NCI-H524 (cell line): Measurements from ENCODE around the gene LBHD2.
"Not testable (repeated sequence)": the region's sequence is repeated elsewhere in the genome, so short reads cannot be mapped to it uniquely, and the experiment has no call there.

ENCODE experiments used
- DNase-seq, 2 experiments: peaks; one replicate each; lab custom pipeline; 2025; lab: John Stamatoyannopoulos, UW

The LBHD2 gene

GRCh38 chr14:103104654-103105452 is 20.8 kb downstream of the LBHD2 start:
- peak; percentile 44 to 74 for DNase-seq

DNA sequence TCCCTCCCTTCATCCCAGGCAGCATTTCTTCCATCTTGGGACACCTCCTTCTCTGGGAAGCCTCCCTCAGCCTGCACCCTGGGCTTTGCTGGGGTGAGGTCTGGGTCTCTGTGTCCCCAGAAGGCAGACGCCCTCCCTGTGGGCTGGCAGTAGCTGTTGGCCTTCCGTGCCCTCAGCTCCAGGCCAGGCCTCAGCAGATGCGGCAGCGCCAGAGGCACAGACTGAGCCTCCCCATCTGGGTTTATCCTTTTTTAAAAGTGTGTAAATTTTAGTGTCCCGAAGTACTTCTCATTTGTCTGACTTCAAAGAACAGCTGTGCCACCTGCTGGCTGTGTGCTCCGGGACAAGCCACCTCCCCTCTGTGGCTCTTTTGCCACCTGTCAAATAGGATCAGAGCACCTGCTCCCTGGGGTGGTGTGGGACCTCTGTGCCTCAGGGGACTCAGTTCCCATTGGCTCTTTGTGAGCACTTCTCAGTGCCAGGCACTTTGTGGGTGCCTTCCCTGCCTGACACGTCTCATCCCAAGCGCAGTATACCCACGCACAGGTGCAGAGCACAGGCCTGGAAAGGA is 21.7 kb downstream of the LBHD2 start:
- DNase-seq, result peak; percentile 96 to 98

GRCh38 chr14:103107455-103107854 is 23.4 kb downstream of the LBHD2 start:
- no peak for DNase-seq

DNA sequence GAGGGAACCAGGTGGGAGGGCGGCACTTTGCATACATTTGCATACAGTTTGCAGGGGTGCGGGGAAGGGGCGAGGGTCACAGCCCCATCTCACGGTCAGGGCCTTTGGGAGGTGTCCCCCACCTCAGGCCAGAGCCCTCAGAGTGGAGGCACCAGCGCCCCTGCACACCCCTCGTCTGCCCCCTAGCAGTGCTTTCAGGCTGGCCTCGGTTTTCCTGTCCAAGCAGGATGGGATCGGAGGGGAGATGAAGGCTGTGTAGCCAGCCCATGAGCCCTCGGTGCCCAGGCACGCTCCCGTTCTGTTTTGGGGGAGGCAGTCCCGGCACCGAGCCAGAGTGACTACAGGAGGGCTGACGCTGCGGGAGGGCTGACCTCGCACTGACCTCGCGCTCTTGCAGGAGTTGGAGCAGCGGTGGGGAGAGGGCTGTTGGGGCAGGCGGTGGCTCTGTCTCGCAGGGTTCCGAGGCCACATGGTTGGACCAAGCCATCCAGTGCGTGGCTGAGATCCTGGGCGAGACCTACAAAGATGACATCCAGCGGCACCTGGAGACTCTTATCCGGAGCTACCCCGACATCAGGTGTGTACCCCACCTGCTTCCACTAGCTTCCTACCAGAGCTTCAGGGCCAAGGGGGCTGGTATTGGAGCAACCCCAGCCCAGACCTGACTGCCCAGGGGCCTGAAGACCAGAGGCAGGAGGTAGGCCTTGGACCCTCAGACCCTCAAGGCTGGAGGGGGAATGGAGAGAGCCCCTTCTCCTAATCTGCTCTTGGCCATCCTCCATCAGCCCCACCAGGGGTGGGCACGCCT is 24.1 kb downstream of the LBHD2 start:
- DNase-seq, result no peak

- DNase-seq, result peak; percentile 72 to 84
Observed at GRCh38 chr14:103108749-103109207, 24.8 kb downstream of the LBHD2 start.

- DNase-seq, result peak; percentile 66 to 76
Observed at GRCh38 chr14:103109535-103110441, 25.8 kb downstream of the LBHD2 start.

GRCh38 chr14:103110681-103111231 is 26.7 kb downstream of the LBHD2 start:
- DNase-seq, result peak; percentile 54 to 84

DNA sequence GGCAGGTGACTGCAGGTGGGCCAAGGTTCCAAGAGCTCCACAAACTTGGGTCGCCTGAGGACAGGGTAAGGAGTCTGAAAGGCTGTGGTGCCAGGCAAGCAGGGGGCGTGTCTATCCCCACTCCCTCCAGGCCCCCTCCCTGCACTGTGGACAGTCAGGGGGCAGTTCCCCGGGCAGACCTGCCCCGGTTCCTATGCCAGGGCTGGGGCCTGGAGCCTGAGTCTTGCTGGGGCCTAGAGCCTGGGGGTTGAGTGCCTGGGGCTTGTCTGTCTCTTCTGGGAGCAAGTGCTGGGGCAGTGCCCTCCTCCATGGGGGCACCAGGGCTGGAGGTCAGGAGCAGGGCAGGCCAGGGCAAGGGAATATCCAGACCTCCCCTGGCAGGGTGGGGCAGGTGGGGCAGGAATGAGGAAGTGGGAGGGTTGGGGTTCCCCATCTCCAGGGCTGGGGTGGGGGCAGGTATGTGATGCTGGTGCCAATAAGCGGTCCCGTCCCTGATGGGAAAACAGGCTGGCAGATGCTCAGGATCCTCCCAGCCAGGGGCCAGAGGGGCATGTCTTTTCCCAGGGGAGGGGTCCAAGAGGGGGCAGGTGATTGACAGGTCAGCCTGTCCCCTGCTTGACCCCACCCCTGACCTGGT is 27.3 kb downstream of the LBHD2 start:
- peak in 1 of 2 experiments; percentile 37 for DNase-seq

DNA sequence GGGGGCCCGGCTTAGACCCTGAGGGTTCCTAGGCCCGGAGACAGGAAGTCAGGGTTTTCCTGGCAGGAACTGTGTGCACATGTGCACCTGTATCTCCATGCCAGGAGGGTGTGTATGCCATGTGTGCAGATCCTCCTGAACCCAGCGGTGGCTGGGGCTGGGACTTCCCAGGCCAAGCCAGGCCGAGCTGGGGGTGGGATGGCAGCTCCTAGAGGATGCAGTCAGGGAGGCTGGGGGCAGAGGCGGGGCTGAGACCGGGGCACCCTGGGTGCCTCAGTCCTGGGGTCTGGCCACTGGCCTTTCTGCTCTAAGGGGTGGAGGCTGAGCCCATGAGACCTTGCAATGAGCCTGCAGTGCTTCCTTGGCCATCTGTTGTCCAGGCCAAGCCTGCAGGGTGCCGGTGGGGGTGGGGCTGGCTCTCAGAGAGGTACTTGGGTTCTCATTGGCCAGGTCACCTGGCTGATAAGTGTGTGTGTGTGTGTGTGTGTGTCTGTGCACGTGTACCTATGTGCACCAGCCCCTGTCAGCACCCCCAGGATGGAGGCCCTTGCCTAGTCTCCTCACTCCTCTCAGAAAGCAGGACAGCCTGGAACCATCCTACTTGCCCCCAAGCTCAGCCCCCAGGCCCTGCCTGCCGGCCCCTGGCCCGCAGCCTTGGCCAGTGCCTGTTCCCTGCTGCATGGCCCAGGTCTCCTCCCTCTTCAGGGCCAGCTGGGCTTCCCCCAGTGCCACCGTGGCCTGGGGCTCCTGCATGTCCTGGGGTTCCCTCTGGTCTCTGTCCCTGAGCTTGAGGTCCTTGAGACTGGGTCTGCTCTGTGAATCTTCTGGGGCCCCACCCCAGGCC is 28.6 kb downstream of the LBHD2 start:
- peak; percentile 65 to 88 for DNase-seq

DNA sequence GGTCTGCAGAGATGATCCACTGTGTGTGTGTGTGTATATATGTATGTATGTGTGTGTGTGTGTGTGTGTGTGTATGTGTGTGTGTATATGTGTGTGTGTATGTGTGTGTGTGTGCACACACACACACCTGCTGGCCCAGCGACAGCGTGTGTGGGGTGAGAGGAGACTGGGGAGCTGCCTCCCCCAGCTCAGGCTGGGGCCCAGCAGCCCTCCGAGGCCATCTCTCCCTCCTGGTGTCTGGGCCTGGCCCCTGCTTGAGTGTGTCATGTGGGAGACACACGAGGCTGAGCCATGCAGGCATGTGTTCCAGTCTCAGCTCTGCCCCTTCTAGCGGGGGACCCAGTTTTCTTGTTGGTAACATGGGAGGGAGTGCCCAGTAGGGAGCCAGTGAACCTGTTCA is 29.3 kb downstream of the LBHD2 start:
- DNase-seq, result no peak

DNA sequence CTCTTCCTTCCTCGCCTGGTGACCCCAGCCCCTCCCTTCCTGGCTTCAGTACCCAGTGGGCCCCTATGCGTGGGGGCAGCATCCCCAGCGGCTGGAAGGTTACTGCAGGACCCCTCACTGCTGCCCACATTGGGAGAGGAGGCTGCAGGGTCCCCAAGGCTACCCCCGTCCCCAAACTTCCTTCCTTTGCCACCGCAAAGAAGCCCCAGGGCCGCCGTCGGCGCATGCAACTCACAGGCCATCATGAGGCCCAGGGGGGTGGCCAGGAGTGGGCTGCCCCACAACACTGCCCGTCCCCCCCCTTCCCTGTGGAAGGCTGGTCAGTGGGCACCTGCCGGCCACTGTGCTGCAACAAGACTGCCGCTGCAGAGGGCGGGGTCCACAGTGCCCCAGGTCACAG is 29.8 kb downstream of the LBHD2 start:
- DNase-seq, result no peak

DNA sequence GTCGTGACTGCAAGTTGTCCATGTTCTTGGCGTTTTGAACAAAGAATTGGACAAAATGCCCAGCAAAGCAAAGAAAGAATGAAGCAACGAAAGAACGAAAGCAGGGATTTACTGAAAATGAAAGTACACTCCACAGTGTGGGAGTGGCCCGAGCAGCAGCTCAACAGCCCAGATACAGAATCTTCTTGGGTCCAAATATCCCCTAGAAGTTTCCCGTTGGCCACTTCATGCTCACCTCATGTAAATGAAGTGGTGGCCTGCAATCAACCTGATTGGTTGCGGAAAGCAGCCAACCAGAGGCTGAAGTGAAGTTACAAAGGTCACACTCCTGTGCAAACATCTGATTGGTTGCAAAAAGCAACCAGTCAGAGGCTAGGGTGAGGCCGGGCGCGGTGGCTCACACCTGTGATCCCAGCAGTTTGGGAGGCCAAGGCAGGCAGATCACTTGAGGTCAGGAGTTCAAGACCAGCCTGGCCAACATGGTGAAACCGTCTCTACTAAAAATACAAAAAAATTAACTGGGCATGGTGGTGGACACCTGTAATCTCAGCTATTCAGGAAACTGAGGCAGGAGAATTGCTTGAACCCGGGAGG is 31.2 kb downstream of the LBHD2 start:
- not testable (repeated sequence) for DNase-seq

DNA sequence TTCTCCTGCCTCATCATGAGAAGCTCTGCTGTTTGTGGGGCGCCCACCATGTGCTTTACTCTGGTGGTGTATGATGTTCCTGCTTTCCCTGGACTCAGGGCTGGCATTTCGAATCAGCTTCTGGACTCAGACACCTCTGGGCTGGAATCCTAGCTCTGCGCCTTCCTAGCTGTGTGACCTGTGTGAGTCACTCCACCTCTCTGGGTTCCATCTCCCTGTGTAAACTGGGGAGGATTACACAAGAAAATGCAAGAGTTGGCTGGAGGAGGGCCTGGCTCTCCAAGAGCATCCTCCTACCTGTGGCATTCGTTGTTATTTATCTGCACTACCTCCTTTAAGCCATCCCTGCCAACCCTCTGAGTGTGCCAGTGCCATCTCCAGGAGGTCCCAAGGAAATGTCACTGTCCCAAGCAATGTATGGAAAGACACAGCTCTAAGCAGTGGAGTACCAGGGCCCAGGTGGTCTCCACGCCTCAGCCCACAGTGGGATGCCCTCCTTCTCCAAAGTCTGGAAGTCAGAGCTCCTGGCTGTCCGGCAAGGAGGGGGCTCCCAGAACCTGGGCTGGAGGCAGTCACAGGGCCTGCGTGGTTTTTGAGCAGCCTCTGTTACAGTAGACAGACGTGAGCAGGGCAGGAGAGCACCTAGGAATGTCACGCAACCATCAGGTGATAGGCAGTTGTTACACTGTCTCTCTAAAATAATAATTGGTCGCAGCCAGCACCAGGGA is 32.0 kb downstream of the LBHD2 start:
- DNase-seq, result no peak

DNA sequence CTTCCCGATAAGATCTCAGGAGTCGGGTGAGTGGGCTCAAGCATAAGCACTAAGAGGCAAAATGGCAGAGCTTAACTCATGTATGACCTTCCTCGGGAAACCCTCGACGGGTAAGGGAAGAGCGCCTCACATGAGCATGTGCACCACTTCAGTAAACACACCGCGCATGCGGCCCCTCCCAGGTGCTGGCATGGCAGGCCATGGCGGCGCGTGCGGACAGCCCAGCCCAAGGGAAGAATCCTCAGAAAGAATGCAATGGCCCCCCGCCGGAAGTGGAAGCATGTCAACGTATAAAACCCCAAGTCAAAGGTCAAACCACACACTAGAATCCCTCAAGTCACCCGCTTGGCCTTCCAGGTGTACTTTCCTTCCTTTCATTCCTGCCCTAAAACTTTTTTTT is 32.6 kb downstream of the LBHD2 start:
- DNase-seq, result no peak

DNA sequence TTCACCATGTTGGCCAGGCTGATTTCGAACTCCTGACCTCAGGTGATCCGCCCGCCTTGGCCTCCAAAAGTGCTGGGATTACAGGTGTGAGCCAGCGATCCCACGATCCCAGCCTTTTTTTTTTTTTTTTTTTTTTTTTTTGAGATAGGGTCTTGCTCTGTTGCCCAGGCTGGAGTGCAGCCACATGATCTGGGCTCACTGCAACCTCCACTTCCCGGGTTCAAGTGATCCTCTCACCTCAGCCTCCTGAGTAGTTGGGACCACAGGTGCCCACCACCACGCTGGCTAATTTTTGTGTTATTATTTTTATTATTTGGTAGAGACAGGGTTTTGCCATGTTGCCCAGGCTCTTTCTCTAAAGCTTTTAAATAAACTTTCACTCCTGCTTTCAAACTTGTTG is 33.5 kb downstream of the LBHD2 start:
- DNase-seq, result not testable (repeated sequence)

DNA sequence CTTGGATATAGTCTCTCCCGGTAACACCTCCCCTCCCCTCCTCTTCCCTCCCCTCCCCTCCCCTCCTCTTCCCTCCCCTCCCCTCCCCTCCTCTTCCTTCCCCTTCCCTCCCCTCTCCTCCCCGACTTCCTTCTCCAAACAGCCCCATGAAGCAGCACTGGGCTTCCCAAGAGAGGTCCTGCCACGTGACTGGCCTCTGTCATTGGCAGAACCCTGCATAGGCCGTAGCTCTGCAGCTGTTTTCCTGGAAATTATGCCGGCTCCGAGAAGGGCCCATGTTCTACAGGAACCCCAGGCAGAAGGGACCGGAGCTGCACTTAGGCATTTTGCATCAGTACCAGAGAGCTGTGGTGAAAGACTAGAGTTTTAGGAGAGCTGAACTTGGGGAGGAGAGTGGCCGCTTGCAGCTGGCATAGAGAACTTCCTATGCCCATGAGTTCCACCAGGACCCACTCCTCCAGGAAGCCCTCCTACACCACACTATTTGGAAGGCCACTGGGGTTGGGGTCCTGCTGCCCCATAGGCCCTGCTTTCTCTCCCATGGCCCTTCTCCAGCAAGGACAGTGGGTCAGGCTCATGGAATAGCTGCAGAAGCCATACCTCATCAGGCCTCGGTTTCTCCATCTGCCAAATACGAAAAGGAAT is 34.1 kb downstream of the LBHD2 start:
- no peak for DNase-seq

- DNase-seq, result no peak
Observed at GRCh38 chr14:103118663-103119404, 34.8 kb downstream of the LBHD2 start.

DNA sequence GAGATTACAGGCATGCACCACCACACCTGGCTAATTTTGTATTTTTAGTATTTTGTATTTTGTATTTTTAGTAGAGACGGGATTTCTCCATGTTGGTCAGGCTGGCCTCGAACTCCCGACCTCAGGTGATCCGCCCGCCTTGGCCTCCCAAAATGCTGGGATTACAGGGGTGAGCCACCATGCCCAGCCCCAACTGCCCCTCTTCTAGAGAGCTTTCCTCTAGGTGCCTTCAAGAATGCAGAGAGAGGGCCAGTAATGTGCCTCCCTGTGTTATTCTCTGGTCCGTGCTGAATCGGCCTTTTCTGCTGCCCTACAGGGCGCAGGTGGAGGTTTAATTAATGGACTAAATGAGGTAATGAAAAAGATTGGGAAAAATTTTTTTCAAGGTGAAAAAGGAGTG is 35.5 kb downstream of the LBHD2 start:
- not testable (repeated sequence) for DNase-seq
